K562 (cell line): ENCODE results near the gene LSM4. TPM values are rescaled to one million over a fixed set of nuclear protein-coding genes. Genes with fewer than 3 reads are reported as not detected.

Source experiments
- AFF1 ChIP-seq, 2 experiments: fragments of 450-650 bp; IDR thresholded peaks; 2 replicates each; pipeline ENCODE4 v1.6.1; 2018; ENCODE audit warnings: mild to moderate bottlenecking in 2 of 2, low read depth in 1 of 2; ENCODE audit not compliant: partially characterized antibody in 2 of 2
- ETV5 ChIP-seq: sonication (generic); formaldehyde crosslinking; IDR thresholded peaks from 2 replicates; pipeline ENCODE4 v1.4.0; 2020; ENCODE audit warnings: low read depth, mild to moderate bottlenecking, missing genetic modification reagents
- KDM5B ChIP-seq: fragments of 200-600 bp; sonication (generic); IDR thresholded peaks from 2 replicates; pipeline ENCODE4 v1.6.1; 2012; ENCODE audit warnings: low read depth, mild to moderate bottlenecking, moderate library complexity, low read length, control low read depth, inconsistent platforms; ENCODE audit not compliant: insufficient replicate concordance
- MED1 ChIP-seq: sonication (generic); formaldehyde crosslinking; IDR thresholded peaks from 2 replicates; pipeline ENCODE4 v1.8.1; 2023; ENCODE audit warnings: missing genetic modification reagents, borderline replicate concordance
- POLR2H ChIP-seq: IDR thresholded peaks from 2 replicates; pipeline ENCODE4 v1.6.1; 2016; ENCODE audit warnings: missing genetic modification characterization, low read depth, mild to moderate bottlenecking, control low read depth, missing compliant biosample characterization, moderate library complexity
- SMARCA4 ChIP-seq: fragments of 450-650 bp; IDR thresholded peaks from 2 replicates; pipeline ENCODE4 v1.6.1; 2016
- TRIM28 ChIP-seq: fragments of 450-650 bp; IDR thresholded peaks from 2 replicates; pipeline ENCODE4 v1.6.1; 2017
- ZNF282 ChIP-seq: sonication (generic); formaldehyde crosslinking; IDR thresholded peaks from 2 replicates; pipeline ENCODE4 v1.8.1; 2023; ENCODE audit warnings: missing genetic modification reagents
- ZNF431 ChIP-seq: sonication (generic); formaldehyde crosslinking; IDR thresholded peaks from 2 replicates; pipeline ENCODE4 v1.8.0; 2022; ENCODE audit warnings: mild to moderate bottlenecking, missing genetic modification reagents
- polyA plus RNA-seq, 8 experiments: library from polyadenylated mRNA; depleted of rRNA in 4 of 8; stranded (reverse) in 5 of 8; unstranded in 3 of 8; fragments of >200 nt; fragmentation: Nextera tagmentation in 2 of 8; fragmentation: Illumina TruSeq in 1 of 8; extraction: Ambion mirVana in 2 of 8; extraction: Trizol in 1 of 8; gene quantifications; 2 replicates each; pipeline versions ENCODE4 v1.2.1 to v1.2.3, GENCODE V29; 2011 to 2014; ENCODE audit warnings: inconsistent platforms in 1 of 8, missing spikeins in 1 of 8
- total RNA-seq, 7 experiments: library from RNA; depleted of rRNA in 6 of 7; stranded (reverse); fragments of >200 nt in 6 of 7; fragmentation: Illumina TruSeq in 2 of 7; extraction: Trizol in 2 of 7; gene quantifications; 2 replicates each; pipeline versions ENCODE4 v1.2.1 to v1.2.3, GENCODE V29; 2011 to 2021; ENCODE audit warnings: low replicate concordance in 1 of 7
- TF ChIP-seq, protein P1 (sequence below): fragments of 200-800 bp; sonication (Bioruptor generic); IDR thresholded peaks from 2 replicates; pipeline ENCODE4 v1.6.1; 2016; ENCODE audit warnings: missing genetic modification characterization, missing compliant biosample characterization
- TF ChIP-seq, protein P2 (sequence below): fragments of 250-450 bp; sonication (Bioruptor Pico); IDR thresholded peaks from 2 replicates; pipeline ENCODE4 v1.4.0; 2020; ENCODE audit warnings: mild to moderate bottlenecking, moderate library complexity
- TF ChIP-seq, protein P3 (sequence below): sonication (generic); formaldehyde crosslinking; IDR thresholded peaks from 2 replicates; pipeline ENCODE4 v1.8.0; 2022; ENCODE audit warnings: mild to moderate bottlenecking, missing genetic modification reagents

The LSM4 gene
- total and polyA plus RNA-seq, 9 of the 15 experiments (the other 6 are each of a cell fraction or from before 2014, with no cell fraction given): 11.9 to 763 (median 202) TPM

- TF ChIP-seq, protein P1, sequence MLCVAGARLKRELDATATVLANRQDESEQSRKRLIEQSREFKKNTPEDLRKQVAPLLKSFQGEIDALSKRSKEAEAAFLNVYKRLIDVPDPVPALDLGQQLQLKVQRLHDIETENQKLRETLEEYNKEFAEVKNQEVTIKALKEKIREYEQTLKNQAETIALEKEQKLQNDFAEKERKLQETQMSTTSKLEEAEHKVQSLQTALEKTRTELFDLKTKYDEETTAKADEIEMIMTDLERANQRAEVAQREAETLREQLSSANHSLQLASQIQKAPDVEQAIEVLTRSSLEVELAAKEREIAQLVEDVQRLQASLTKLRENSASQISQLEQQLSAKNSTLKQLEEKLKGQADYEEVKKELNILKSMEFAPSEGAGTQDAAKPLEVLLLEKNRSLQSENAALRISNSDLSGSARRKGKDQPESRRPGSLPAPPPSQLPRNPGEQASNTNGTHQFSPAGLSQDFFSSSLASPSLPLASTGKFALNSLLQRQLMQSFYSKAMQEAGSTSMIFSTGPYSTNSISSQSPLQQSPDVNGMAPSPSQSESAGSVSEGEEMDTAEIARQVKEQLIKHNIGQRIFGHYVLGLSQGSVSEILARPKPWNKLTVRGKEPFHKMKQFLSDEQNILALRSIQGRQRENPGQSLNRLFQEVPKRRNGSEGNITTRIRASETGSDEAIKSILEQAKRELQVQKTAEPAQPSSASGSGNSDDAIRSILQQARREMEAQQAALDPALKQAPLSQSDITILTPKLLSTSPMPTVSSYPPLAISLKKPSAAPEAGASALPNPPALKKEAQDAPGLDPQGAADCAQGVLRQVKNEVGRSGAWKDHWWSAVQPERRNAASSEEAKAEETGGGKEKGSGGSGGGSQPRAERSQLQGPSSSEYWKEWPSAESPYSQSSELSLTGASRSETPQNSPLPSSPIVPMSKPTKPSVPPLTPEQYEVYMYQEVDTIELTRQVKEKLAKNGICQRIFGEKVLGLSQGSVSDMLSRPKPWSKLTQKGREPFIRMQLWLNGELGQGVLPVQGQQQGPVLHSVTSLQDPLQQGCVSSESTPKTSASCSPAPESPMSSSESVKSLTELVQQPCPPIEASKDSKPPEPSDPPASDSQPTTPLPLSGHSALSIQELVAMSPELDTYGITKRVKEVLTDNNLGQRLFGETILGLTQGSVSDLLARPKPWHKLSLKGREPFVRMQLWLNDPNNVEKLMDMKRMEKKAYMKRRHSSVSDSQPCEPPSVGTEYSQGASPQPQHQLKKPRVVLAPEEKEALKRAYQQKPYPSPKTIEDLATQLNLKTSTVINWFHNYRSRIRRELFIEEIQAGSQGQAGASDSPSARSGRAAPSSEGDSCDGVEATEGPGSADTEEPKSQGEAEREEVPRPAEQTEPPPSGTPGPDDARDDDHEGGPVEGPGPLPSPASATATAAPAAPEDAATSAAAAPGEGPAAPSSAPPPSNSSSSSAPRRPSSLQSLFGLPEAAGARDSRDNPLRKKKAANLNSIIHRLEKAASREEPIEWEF (CRISPR knock-in tag): no peak
- peak; percentile 83 to 88 for TF ChIP-seq AFF1 (IDR thresholded peaks at IDR 0.05; ENCODE audit: low read depth in 1 of 2, partially characterized antibody in 2 of 2)
- TF ChIP-seq POLR2H: peak; percentile 83
- TF ChIP-seq ETV5: no peak
- no peak for TF ChIP-seq TRIM28
- TF ChIP-seq MED1: no peak
- peak; percentile 91 for TF ChIP-seq KDM5B
- TF ChIP-seq SMARCA4: peak; percentile 52; the same call in 1 of the 2 replicates
- TF ChIP-seq, protein P2, sequence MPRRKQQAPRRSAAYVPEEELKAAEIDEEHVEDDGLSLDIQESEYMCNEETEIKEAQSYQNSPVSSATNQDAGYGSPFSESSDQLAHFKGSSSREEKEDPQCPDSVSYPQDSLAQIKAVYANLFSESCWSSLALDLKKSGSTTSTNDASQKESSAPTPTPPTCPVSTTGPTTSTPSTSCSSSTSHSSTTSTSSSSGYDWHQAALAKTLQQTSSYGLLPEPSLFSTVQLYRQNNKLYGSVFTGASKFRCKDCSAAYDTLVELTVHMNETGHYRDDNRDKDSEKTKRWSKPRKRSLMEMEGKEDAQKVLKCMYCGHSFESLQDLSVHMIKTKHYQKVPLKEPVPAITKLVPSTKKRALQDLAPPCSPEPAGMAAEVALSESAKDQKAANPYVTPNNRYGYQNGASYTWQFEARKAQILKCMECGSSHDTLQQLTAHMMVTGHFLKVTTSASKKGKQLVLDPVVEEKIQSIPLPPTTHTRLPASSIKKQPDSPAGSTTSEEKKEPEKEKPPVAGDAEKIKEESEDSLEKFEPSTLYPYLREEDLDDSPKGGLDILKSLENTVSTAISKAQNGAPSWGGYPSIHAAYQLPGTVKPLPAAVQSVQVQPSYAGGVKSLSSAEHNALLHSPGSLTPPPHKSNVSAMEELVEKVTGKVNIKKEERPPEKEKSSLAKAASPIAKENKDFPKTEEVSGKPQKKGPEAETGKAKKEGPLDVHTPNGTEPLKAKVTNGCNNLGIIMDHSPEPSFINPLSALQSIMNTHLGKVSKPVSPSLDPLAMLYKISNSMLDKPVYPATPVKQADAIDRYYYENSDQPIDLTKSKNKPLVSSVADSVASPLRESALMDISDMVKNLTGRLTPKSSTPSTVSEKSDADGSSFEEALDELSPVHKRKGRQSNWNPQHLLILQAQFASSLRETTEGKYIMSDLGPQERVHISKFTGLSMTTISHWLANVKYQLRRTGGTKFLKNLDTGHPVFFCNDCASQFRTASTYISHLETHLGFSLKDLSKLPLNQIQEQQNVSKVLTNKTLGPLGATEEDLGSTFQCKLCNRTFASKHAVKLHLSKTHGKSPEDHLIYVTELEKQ: no peak
- no peak for TF ChIP-seq ZNF282
- TF ChIP-seq, protein P3, sequence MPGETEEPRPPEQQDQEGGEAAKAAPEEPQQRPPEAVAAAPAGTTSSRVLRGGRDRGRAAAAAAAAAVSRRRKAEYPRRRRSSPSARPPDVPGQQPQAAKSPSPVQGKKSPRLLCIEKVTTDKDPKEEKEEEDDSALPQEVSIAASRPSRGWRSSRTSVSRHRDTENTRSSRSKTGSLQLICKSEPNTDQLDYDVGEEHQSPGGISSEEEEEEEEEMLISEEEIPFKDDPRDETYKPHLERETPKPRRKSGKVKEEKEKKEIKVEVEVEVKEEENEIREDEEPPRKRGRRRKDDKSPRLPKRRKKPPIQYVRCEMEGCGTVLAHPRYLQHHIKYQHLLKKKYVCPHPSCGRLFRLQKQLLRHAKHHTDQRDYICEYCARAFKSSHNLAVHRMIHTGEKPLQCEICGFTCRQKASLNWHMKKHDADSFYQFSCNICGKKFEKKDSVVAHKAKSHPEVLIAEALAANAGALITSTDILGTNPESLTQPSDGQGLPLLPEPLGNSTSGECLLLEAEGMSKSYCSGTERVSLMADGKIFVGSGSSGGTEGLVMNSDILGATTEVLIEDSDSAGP (CRISPR knock-in tag): no peak
- no peak; the same call in 1 of the 2 replicates for TF ChIP-seq ZNF431
These were observed 43.2 kb downstream of the LSM4 start (continued) for GRCh38 chr19:18279516-18280246.
